Lower leg skin (tissue), 4 donors: ENCODE data around the gene HGFAC. TPM values are rescaled to one million over a fixed set of nuclear protein-coding genes. Genes with fewer than 3 reads are reported as not detected.

Experiments
- DNase-seq, 2 donors: peaks; one replicate each; pipeline ENCODE4 v3.0.0-alpha.2; 2019; ENCODE audit warnings: low spot score in 2 of 2
- H3K4me3 ChIP-seq: fragments of 200-600 bp; sonication (generic); 2 replicates; pipeline ENCODE4 v1.5.1; 2017; ENCODE audit warnings: mild to moderate bottlenecking, low read depth; ENCODE audit not compliant: poor library complexity, severe bottlenecking
- CTCF ChIP-seq, 3 donors: fragments of 450-650 bp; IDR thresholded peaks; one replicate each; pipeline ENCODE4 v1.5.1; 2016; ENCODE audit warnings: antibody characterized with exemption in 3 of 3, mild to moderate bottlenecking in 3 of 3, moderate library complexity in 2 of 3
- POLR2A ChIP-seq, 2 donors: fragments of 450-650 bp; IDR thresholded peaks; one replicate each; pipeline ENCODE4 v1.6.1; 2016 to 2017; ENCODE audit warnings: antibody characterized with exemption in 2 of 2, mild to moderate bottlenecking in 1 of 2, moderate library complexity in 1 of 2
- WGBS, 2 donors: methylation state at CpG; one replicate each; pipeline ENCODE4 v1.1.5; 2018; 5-methylcytosine and 5-hydroxymethylcytosine counted together
- intact Hi-C: fragments of 100-400 bp; cut with DNase I; formaldehyde crosslinking; loops from one replicate; pipeline ENCODE4 v1.15.0; 2023; ENCODE audit warnings: low total_unique reads
- total RNA-seq, 4 donors: library from RNA; depleted of rRNA; stranded (reverse); fragments of >200 nt; gene quantifications; one replicate each; pipeline ENCODE4 v1.1.0, GENCODE V29; 2016

The HGFAC gene
- total RNA-seq, 4 donors from 2014 or later: 0.38 TPM; not detected in 3

- intact Hi-C loops: loop anchor here (10.0 kb wide), 1 partner anchor 342 kb away; no protein-coding TSS in a partner anchor
Measured at GRCh38 chr4:3446631-3447320, 5.0 kb downstream of the HGFAC start.

GRCh38 chr4:3447431-3448395 lies 5.9 kb downstream of the HGFAC start:
- no peak for TF ChIP-seq CTCF (IDR thresholded peaks at IDR 0.05)
- TF ChIP-seq POLR2A (IDR thresholded peaks at IDR 0.05): no peak
- DNase-seq: no peak
- intact Hi-C loops: loop anchor here (10.0 kb wide), 1 partner anchor 343 kb away; no protein-coding TSS in a partner anchor
- 94 to 95% methylated on average over 31 to 51 of the region's 53 CpGs for WGBS, 2 donors
- no peak overlapping the region for H3K4me3 ChIP-seq

More at GRCh38 chr4:3446631-3447320, 5.0 kb downstream of the HGFAC start:
- TF ChIP-seq CTCF (IDR thresholded peaks at IDR 0.05) (no peak), POLR2A (IDR thresholded peaks at IDR 0.05) (no peak)
- no peak overlapping the region for H3K4me3 ChIP-seq
- DNase-seq: no peak
- WGBS, 2 donors: 94 to 95% methylated on average over 7 to 15 of the region's 22 CpGs

- DNase-seq: no peak
- H3K4me3 ChIP-seq: no peak overlapping the region
- intact Hi-C loops: loop anchor here (10.0 kb wide), 1 partner anchor 344 kb away; no protein-coding TSS in a partner anchor
- whole genome bisulfite sequencing, 2 donors: 94 to 95% methylated on average over 15 to 21 of the region's 21 CpGs
- TF ChIP-seq CTCF (IDR thresholded peaks at IDR 0.05) (no peak), POLR2A (IDR thresholded peaks at IDR 0.05) (no peak)
Measured at GRCh38 chr4:3449047-3449573, 7.3 kb downstream of the HGFAC start.

GRCh38 chr4:3449574-3450534 lies 8.1 kb downstream of the HGFAC start:
- no peak for DNase-seq
- TF ChIP-seq POLR2A (IDR thresholded peaks at IDR 0.05): no peak
- intact Hi-C loops: loop anchor here (10.0 kb wide), 1 partner anchor 345 kb away; no protein-coding TSS in a partner anchor
- WGBS, 2 donors: 83 to 85% methylated on average over 28 to 35 of the region's 35 CpGs
- H3K4me3 ChIP-seq: no peak overlapping the region

GRCh38 chr4:3450643-3451042 lies 8.9 kb downstream of the HGFAC start:
- intact Hi-C loops: no loop called here
- 96 to 97% methylated on average over 4 of the region's 4 CpGs for WGBS, 2 donors
- no peak for TF ChIP-seq POLR2A (IDR thresholded peaks at IDR 0.05)
- TF ChIP-seq CTCF (IDR thresholded peaks at IDR 0.05): no peak
- no peak for DNase-seq
- no peak overlapping the region for H3K4me3 ChIP-seq
